HG03108 (cell line): ENCODE measurements around the gene BCAS3.

ENCODE experiments used
- ATAC-seq: cut with Tn5 transposase; IDR thresholded peaks from one replicate; pipeline ENCODE4 v1.9.1; 2021; ENCODE audit warnings: moderate library complexity; ENCODE audit not compliant: unreplicated experiment

Gene BCAS3

DNA sequence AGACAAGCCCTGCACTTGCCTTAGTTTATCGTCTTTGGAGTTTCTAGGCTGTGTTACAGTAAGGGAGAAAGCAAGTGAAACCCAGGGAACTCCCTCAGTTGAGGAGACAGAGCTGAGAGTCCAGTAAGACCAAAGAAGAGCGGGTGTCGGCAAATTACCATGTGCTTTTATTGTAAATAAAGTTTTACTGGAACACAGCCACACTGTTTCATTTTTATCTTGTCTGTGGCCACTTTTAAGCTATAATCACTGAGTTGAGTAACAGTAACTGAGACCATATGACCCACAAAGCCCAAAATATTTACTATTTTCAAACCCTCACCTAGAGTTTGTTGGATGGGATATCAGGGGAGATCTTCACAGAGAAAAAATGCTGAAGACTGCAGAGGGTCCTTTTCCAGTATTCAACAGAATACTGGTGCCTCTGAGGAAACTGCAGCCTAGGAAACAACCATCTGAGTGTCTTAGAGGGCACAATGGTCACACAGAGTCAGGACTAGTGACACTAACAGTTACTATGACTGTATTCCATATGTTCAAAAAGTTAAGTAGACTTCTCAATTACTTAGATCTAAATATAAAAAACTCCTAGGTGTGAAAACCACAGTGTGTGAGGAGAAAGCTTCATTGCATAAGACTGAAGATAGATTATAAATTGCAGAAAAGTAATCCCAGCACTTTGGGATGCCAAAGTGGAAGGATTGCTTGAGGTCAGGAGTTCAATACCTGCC lies 370.9 kb downstream of the BCAS3 start:
- no peak for ATAC-seq

GRCh38 chr17:61053469-61053868 lies 375.8 kb downstream of the BCAS3 start:
- ATAC-seq: no peak

DNA sequence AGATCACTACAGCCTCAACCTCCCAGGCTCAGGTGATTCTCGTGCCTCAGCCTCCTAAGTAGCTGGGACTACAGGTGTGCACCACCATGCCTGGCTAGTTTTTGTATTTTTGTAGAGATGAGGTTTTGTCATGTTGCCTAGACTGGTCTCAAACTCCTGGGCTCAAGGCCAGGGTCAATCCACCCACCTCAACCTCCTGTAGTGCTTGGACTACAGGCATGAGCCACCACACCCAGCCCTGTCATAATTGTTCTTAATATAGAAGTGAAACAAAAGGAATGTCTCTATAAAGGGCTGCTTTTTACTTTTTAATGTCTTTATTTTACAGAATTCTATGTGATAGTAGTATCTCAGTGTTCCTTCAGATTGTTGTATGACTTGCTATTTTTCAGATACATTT lies 376.8 kb downstream of the BCAS3 start:
- no peak for ATAC-seq

DNA sequence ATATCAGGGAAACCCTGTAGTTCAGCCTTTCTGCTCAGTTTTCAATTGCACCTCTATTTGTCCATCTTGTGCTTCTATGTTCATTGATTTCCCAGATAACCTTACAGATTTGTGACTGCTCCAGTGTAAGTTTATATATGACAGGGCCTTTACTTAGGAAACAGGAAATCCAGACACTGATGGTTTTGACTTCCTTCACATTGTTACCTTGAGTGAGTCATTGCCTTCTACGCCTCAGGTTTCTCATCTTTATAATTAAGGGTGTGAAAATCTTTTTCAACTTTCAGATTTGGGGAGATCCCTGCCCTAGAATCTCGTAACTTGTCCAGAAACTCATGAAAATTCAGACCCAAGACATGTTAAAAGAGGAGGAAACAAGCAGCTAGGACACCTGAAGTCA lies 379.6 kb downstream of the BCAS3 start:
- ATAC-seq: no peak

- ATAC-seq: no peak
Measured at GRCh38 chr17:61058066-61058465, 380.4 kb downstream of the BCAS3 start.

DNA sequence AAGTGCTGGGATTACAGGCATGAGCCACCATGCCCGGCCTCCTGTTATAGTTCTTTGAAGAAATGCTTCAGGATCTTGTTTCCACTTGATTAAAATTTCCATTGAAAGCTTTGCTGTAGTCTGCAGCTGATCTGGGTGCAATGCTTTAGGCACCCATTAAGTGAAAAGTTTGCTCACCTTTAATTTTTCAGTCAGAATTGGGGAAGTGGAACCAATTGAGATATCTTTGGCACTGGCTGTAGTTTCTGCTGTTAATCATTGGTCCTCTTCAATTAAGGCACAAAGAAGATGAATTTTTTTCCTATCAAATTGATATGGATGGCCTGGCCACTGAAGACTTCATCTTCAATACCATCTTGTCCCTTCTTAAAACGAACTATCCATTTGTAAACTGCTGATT lies 385.9 kb downstream of the BCAS3 start:
- no peak for ATAC-seq

DNA sequence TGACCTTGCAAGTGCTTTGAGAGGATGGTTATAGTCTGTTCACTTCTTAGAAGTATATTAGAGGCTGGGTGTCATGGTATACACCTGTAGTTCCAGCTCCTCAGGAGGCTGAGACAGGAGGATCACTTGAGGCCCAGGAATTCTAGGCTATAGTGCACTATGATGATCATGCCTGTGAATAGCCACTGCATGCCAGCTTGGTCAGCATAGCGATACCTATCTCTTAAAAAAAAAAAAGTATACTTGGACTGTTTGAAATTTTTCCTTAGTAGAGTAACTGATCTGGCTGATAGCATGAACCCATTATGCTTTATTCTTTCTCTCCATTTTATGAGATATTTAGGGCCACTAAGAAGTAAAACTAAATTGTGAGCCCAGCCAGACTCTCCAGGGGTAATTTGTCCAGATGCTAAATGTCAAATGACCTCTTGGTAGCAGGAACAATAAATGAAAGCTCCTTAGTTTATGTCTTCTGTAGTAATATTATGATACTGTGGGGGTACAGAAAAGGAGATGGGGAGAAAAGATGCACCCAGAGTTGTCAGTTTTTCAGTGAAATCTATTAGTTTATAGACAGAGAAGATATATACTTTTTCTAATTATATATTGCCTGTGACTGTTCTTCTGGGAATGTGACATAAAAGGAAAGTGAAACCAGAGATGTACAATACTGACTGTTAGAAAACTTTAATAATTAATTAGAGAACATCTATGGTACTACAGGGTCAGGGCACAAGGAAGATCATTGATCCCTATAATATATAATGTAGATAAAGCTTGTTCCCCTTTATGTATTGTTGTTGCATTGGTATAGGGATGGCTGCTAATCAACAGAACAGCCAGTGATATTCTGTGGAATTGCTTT lies 386.7 kb downstream of the BCAS3 start:
- ATAC-seq: no peak

- no peak for ATAC-seq
Measured at GRCh38 chr17:61065263-61065773, 387.7 kb downstream of the BCAS3 start.

DNA sequence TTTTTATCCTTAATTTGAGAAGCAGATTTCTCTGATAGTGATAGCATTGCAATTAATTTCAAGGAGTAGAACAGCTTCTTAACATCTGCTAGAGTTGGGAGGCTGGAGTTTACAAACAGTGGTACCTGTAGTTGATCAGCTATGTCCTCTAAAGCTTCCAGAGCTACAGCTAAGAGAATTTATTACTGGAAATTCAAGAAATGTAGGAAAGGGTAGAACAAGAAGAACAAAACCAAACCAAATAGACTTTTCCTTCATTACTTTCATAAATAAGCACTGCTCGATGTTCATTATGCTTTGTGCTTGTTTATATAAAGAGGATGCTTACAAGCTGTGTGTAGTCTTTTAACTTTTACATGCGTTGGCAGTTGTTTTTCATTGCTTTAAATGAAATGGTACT lies 388.4 kb downstream of the BCAS3 start:
- ATAC-seq: no peak

DNA sequence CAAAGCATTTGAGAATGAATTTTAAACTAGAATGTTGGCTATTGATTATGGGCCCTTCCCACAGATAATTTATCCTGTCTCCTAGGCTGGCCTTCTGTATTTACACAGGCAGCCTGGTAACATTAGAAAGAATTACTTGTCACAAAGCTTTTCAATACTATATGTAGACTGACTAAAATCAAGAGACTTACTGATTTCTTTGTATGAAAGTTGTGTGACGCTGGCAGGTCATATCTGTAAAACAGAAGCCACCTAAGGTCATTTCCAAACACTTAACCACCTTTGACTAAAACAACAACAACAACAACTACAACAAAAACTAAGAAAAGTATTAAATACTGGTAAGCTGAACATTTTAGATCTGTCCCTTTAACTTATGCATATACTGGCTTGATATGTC lies 393.0 kb downstream of the BCAS3 start:
- ATAC-seq: no peak

GRCh38 chr17:61072648-61073047 lies 395.0 kb downstream of the BCAS3 start:
- no peak for ATAC-seq

- ATAC-seq: no peak
Measured at GRCh38 chr17:61073131-61073530, 395.5 kb downstream of the BCAS3 start.

- no peak for ATAC-seq
Measured at GRCh38 chr17:61073799-61074513, 396.3 kb downstream of the BCAS3 start.

DNA sequence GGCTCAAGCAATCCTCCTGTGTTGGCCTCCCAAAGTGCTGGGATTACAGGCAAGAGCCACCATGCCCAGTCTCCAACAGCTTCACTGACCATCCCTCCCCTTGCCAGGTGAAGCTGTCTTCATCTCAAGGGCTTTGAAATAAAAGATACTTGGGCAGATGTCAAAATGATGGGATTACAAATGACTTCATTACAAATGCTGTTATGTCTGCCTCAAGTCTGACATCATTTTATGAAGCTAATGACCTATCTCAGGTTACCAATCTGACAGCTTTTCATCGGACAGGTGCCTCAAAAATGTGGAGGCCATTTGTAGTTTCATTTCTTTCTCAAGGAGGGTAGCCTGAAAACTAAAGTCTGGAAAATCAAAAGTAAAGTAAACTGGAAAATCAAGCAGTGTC lies 398.3 kb downstream of the BCAS3 start:
- no peak for ATAC-seq

GRCh38 chr17:61076621-61077031 lies 399.0 kb downstream of the BCAS3 start:
- no peak for ATAC-seq

DNA sequence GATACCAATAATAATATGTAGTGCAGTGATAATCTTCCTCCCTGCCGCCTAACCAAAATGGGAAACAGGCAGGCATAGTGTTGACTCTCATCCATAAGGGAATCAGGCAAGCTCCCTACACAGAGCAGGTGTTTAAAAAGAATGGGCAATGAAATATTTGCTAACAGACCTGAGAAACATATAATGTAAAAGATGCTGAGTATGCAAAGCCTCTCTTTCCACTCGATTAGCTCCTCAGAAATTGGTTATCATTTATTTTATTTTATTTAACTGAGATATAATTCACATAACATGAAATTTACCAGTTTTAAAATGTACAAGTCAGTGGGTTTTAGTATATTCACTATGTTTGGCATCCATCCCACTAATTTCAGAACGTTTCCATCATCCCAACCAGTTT lies 404.3 kb downstream of the BCAS3 start:
- ATAC-seq: no peak

DNA sequence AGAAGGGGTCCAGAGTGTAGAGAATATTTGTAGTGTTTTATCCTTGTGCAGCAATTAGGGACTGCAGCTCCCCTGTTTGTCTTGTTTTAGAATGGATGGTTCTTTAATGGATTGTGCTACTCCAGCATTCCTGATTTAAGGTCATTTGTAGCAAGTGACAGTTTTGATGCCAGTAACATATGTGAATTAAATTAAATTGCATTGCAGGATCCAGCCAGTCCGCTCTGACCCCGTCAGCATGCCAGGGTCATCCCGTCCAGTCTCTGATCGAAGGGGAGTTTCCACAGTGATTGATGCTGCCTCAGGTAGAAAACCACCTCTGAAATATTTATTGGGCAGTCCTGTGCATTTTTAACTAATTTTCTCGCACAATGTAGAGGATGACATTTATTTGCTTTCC lies 406.6 kb downstream of the BCAS3 start:
- ATAC-seq: no peak

DNA sequence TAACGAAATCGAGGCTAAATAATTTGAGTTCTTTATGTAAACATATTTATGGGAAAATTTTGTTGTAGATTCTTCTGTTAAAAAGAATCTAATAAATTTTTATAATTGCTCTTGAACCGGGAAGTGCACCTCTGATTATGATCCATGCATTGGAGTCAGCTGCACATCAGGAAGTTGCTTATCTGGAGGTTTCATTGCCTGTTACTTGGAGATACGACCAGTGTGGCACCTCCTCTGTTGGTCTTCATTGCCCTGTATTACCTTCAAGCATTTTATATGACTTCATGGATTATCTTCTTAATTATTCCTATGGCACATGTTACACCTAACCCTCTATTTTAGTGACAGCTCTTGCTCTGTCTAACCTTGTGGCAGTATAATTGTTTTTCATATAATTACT lies 409.4 kb downstream of the BCAS3 start:
- no peak for ATAC-seq

GRCh38 chr17:61088556-61088955 lies 410.9 kb downstream of the BCAS3 start:
- no peak for ATAC-seq

DNA sequence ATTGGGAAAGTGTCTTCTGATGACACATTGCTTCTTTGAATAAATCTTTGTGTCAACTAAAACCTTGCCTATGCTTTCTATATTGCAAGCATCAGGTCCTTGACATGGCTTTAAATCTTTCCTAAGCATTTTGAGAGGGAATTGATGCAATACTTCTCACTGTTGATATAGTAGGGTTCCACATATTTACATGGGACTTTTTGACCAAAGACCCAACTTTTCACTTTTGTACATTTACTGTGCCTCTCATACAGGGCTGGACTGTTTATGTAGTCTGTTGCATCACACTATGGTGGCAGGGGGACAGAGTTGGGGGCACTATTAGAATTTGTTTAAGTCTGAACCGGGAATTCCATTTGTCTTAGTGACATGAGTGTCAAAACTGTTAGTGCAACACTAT lies 413.4 kb downstream of the BCAS3 start:
- no peak for ATAC-seq

GRCh38 chr17:61097781-61098180 lies 420.1 kb downstream of the BCAS3 start:
- ATAC-seq: no peak

GRCh38 chr17:61106354-61106753 lies 428.7 kb downstream of the BCAS3 start:
- no peak for ATAC-seq
